Measurements from ENCODE around the gene PHACTR2.
"Not testable (repeated sequence)": the region's sequence is repeated elsewhere in the genome, so short reads cannot be mapped to it uniquely, and the experiment has no call there.

PHACTR2 gene

GRCh38 chr6:143664171-143664570 is 13.6 kb upstream of the PHACTR2 start:
- no peak overlapping the region for H3K4me3 ChIP-seq (ENCODE audit: low read depth, low read length)
- TF ChIP-seq, protein P1, sequence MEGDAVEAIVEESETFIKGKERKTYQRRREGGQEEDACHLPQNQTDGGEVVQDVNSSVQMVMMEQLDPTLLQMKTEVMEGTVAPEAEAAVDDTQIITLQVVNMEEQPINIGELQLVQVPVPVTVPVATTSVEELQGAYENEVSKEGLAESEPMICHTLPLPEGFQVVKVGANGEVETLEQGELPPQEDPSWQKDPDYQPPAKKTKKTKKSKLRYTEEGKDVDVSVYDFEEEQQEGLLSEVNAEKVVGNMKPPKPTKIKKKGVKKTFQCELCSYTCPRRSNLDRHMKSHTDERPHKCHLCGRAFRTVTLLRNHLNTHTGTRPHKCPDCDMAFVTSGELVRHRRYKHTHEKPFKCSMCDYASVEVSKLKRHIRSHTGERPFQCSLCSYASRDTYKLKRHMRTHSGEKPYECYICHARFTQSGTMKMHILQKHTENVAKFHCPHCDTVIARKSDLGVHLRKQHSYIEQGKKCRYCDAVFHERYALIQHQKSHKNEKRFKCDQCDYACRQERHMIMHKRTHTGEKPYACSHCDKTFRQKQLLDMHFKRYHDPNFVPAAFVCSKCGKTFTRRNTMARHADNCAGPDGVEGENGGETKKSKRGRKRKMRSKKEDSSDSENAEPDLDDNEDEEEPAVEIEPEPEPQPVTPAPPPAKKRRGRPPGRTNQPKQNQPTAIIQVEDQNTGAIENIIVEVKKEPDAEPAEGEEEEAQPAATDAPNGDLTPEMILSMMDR (IDR thresholded peaks at IDR 0.05; ENCODE audit: low read depth, low read length): no peak

- not testable (repeated sequence) for H3K4me3 ChIP-seq (ENCODE audit: low read depth, low read length)
Measured at GRCh38 chr6:143666007-143666406, 11.8 kb upstream of the PHACTR2 start.

DNA sequence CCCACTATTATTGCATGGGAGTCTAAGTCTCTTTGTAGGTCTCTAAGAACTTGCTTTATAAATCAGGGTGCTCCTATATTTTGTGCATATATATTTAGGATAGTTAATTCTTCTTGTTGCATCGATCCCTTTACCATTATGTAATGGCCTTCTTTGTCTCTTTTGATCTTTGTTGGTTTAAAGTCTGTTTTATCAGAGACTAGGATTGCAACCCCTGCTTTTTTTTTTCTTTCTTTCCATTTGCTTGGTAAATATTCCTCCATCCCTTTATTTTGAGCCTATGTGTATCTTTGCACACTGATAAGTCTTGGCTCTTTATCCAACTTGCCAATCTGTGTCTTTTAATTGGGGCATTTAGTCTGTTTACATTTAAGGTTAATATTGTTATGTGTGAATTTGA is 8.3 kb upstream of the PHACTR2 start:
- H3K4me3 ChIP-seq (ENCODE audit: low read depth, low read length): not testable (repeated sequence)

- TF ChIP-seq, protein P1 (IDR thresholded peaks at IDR 0.05; ENCODE audit: low read depth, low read length): no peak
Measured at GRCh38 chr6:143673669-143674068, 4.1 kb upstream of the PHACTR2 start.

GRCh38 chr6:143674483-143675381 is 3.0 kb upstream of the PHACTR2 start:
- H3K4me3 ChIP-seq (ENCODE audit: low read depth, low read length): no peak overlapping the region

More at GRCh38 chr6:143673669-143674068, 4.1 kb upstream of the PHACTR2 start:
- no peak overlapping the region for H3K4me3 ChIP-seq (ENCODE audit: low read depth, low read length)

DNA sequence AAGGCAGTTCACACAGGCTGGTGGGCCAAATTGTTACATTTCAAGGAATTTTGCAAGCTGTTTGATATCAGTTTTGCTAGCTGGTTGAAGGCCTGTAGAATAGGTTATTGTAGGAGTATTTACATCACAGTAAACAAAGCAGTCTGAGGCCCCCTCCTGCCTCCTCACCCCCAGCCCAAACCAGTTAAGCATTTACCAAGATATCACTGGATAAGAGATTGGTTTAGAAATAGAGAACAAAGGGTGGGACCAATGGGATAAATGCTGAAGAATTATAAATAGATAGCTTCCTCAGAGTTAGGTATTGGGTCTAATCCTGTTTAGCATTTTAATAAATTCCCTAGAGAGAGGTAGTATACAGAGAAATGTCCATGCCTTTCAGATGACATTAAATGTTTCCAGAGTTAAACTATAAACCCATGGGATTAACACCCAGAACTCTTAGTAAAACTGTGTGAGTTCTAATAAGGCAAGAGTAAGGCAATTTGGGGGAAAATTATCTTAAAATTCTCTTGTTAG is 2.3 kb upstream of the PHACTR2 start:
- no peak overlapping the region for H3K4me3 ChIP-seq (ENCODE audit: low read depth, low read length)
- TF ChIP-seq, protein P1 (IDR thresholded peaks at IDR 0.05; ENCODE audit: low read depth, low read length): no peak

More at GRCh38 chr6:143674483-143675381, 3.0 kb upstream of the PHACTR2 start:
- TF ChIP-seq, protein P1 (IDR thresholded peaks at IDR 0.05; ENCODE audit: low read depth, low read length): no peak

GRCh38 chr6:143675946-143676345 is 1.8 kb upstream of the PHACTR2 start:
- no peak overlapping the region for H3K4me3 ChIP-seq (ENCODE audit: low read depth, low read length)
- TF ChIP-seq, protein P1 (IDR thresholded peaks at IDR 0.05; ENCODE audit: low read depth, low read length): no peak

- TF ChIP-seq, protein P1 (IDR thresholded peaks at IDR 0.05; ENCODE audit: low read depth, low read length): no peak
- no peak overlapping the region for H3K4me3 ChIP-seq (ENCODE audit: low read depth, low read length)
Measured at GRCh38 chr6:143676437-143677045, 1.2 kb upstream of the PHACTR2 start.

All from WI38 (cell line).